IPS-18c (cell line): ENCODE measurements around the gene PEPD.

Source experiments
- H3K4me3 ChIP-seq: 2 replicates; pipeline ENCODE4 v1.7.0; 2013; ENCODE audit warnings: low read depth, mild to moderate bottlenecking, low read length, moderate library complexity; ENCODE audit not compliant: insufficient read depth
- H3K9me3 ChIP-seq: one replicate; pipeline ENCODE4 v1.6.1; 2013; ENCODE audit warnings: mild to moderate bottlenecking, low read length, moderate library complexity; ENCODE audit not compliant: control insufficient read depth, insufficient read depth

The PEPD gene

DNA sequence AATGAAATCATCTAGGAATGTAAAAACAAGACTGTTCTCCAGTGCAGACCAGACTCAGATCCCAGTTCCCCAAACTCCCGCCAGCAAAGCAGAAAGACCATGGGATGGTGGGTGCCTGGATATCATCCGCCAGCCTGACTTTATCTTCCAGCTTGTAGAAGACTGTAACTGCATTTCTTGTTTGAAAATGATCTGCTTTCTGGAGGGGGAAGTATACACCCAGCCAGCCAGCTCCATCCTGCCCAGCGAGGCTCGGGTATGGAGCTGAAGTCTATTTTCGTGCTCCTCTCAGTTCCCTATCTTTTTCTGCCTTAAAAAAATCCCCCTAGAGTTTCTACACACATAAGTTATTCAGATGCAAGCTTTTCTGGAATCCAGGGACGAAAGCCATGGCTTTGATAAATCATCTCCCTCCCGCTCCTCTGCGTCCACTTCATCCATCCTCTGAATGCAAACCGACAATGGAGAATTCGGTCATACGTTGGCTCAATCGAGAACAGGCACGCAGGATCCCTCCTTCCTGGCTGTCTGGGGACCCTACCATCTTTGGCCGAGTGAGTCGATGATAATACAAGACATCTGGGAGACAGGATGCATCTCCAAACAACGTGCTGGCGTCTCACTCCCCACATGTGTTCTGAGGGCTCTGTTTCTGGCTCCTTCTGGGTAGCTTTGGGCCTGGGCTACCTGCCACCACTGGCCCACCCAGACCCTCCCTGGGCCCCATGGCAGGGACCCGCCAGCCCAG is 116.9 kb downstream of the PEPD start:
- Histone ChIP-seq H3K9me3 (no peaks in the 10 kb centered on the region), H3K4me3 (no peak overlapping the region)

DNA sequence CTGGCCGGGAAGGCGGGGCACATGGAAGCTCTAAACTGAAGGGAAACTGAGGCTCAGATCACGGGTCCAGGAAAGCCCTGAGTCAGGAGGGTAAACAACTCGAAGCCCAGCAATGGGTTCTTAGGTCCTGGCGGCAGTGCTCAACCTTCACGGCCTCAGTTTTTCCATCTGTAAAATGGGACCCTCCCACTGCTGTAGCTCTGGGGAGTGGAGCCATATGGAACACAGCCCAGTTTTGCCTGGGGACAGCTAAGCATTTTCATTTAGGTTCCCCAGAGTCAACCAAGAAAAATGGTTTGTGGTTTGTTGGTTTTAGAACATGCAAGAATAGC is 117.7 kb downstream of the PEPD start:
- H3K9me3 ChIP-seq = no peaks in the 10 kb centered on the region
- no peak overlapping the region for H3K4me3 ChIP-seq

DNA sequence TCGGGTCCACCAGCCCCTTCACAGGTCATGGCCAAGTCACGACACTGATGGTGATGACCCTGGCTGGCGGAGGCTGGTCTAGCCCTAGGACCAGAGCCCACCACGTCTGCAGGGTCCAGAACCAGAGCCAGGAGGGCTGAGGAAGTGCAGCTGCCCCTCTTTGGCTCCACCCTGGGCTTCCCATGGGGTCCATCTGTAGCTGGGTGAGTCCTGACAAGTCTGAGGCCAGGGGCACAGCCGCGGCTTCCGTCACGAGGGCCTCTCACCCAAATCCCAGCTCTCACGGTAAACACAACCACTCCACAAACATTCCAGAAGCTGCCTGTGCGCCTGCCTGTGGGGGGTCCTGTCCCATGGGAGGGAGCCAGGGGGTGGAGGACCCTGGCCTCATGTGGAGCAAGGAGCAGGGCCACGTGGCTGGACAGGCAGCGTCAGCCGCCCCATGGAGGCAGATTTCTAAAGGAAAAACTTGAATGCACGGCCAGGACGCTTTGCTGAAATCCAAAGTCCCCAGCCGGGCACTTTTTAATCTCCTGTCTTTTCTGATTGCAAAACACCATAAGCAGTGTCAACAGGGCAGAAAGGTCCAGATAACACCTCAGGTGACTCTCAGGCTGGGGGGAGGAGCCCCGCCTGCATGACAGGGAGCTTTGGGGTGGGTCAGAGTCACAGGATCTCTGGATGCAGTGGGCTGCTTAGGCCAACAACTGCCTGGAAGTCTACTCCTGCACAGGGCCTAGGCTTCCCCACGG is 118.2 kb downstream of the PEPD start:
- Histone ChIP-seq H3K4me3 (no peak overlapping the region), H3K9me3 (no peaks in the 10 kb centered on the region)

DNA sequence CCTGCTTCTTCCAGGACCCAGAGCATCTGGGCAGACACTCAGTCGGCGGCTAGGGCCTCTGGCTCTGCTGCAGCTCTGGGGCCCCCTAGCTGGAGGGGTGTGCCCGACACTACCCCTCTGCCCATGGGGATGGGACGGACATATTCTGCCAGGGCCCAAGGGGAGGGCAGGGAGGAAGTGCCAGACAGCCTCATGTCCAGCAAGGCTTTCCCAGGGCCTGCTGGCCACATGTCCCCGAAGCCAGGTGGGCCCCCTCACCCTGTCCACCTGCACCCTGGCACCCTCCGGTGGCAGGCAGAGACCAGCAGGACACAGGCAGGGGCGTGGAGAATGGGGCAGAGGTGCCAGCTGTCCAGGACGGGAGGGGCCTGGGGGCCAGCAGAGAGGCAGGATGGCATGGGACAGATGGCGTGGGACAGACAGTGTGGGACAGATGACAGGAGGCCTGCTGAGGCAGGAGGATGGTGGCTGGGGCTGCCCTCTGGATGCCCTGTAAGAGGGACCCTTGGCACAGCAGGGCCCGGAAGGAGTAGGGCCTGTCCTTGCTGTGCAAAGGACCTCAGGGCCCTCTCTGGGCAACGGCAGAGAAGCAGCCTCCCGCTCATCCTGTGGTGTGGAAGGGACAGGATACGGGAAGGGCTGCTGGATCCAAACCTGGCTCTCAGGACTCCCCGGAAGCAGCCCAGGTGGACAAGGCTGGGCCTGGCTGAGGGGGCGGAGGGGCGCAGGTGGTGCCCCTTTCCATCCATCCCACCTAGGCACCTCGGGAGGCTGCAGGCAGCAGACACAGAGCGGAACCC is 119.0 kb downstream of the PEPD start:
- no peak overlapping the region for H3K4me3 ChIP-seq
- H3K9me3 ChIP-seq = no peaks in the 10 kb centered on the region

DNA sequence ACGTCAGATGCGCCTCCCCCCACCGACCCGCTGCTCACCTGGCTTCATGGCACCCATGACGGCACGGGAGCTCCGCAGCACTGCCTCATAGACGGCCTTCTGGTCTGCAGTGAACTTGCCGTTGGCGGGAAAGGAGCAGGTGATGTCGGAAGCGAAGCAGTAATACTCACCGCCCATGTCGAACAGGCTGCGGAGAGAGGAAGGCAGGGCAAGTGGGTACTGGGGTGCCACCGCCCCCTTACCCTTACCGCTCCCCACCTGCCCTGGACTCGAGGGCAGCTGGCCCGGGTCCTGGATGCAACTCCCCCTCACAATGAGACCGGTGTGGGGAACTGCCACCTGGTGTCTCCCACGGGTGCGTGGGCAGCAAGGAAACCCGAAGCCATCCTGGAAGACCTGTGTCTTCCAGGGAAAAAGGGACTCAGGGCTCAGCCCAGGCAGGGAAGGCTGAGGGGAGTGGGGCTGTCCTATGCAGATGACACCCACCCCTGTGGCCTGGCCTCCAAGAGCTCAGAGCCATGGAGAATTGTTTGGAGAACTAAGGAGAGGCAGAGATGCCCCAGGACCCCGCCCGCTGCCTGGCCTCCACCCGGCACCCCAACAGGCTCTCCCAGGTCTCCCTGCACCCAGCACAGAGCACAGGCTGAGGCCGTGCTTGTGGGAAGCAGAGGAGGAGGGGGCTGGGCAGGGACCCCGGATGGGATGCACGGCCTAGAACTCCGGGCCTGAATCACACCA is 119.7 kb downstream of the PEPD start:
- no peaks in the 10 kb centered on the region for H3K9me3 ChIP-seq
- no peak overlapping the region for H3K4me3 ChIP-seq

DNA sequence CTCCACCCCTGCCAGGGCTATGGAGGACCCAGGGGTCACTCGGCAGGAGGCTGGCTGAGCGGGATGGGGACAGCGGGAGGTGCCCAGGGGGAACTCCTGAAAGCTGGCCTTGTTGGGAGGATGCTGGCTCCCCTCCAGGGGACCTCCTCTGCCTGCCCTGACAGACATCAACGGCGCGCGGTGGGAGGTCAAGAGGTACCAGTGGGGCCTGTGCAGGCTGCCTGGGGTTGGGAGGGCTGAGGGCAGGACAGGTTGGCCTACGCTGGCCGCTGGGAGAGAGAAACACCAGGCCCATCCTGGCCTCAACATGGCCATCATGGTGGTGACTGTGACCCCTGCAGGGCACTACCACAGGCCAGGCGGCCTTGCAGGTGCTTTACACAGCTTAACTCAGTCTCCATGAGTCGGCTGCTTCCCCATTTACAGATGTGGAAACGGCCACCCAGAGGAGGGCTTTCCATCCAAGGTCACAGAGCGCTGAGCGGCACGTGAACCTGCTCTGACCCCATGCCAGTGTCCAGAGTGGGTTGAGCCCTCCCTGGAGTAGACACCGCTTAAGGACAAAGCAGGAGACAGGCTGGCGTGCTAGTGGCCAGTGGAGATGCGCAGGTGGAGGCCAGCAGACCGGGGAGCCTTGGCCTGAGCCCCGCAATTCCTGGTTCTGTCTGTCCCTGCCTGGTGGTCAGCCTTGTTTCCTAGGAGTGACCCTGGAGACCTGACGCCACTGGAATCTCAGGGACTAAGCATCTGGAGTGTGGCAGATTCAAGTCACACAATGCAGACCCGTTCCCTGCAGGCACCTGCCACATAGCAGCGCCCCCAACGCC is 120.5 kb downstream of the PEPD start:
- no peak overlapping the region for H3K4me3 ChIP-seq
- H3K9me3 ChIP-seq = no peaks in the 10 kb centered on the region

DNA sequence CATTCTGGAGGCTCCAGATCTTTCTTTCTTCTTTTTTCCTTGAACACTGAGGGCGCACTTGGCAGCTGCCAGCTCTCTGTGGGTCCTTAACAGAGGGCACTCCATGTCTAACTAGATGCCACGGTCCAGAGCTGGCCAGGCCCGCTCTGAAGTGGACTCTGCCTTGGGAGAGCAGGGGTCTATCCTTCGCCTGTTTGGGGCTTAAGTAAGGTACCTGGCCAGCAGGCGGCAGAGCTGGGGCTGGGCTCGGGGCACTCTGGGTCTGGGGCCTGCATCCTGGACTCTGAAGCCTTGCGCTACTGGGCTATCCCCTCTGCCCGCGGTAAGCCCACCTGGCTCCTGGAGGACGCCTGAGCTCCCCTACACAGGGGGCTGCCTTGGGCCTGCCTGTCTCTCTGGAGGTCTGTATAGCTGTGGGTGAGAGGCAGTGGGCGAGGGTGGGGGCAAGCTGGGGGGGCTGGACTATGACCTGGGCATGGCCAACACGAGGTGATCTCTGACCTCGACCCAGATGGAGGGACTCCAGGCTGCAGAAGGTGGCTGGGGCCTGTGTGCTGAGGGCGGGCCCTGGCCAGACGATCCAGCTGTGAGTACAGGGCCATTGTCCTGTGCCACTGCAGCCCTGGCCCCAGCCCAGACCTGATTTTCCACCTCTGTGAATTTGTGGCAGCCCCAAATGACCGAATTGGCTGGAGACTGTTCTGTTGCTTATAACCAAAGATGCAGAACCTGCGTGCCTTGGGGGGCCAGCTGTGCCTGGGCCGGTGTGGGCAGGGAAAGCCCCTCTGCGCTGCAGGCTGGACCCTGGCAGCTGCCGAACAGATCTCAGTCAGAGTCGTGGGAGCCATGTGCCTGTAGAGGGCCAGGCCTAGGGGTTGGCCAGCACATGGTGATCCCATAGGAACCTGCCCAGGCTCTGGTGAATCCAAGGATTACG is 121.6 kb downstream of the PEPD start:
- H3K9me3 ChIP-seq = no peaks in the 10 kb centered on the region
- no peak overlapping the region for H3K4me3 ChIP-seq

DNA sequence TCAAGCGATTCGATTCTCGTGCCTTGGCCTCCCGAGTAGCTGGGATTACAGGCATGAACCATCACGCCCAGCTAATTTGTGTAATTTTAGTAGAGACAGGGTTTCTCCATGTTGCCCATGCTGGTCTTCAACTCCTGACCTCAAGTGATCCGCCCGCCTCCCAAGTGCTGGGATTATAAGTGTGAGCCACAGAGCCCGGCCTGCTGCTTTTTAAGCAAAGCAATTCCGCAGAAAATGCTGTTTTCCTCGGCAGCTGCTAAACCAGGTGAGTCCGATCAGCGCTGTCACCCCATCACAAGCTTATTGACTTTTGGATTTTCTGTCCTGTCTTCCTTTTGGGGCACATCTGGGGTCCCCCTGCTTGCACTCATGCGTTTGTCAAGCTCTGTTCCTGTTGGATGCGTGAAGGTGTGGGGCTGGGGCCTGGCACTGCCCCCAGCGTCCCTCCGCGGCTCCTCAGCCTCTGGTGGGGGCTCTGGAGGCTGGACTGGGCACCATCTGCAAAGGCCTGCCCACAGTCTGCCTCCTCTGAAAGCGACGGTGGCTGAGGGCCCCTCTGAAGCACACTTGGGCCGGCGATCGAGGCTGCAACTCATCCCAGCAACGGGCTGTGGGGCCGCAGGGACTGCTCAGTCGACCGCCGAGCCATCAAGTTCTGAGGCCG is 122.4 kb downstream of the PEPD start:
- H3K9me3 ChIP-seq = no peaks in the 10 kb centered on the region
- H3K4me3 ChIP-seq = no peak overlapping the region

DNA sequence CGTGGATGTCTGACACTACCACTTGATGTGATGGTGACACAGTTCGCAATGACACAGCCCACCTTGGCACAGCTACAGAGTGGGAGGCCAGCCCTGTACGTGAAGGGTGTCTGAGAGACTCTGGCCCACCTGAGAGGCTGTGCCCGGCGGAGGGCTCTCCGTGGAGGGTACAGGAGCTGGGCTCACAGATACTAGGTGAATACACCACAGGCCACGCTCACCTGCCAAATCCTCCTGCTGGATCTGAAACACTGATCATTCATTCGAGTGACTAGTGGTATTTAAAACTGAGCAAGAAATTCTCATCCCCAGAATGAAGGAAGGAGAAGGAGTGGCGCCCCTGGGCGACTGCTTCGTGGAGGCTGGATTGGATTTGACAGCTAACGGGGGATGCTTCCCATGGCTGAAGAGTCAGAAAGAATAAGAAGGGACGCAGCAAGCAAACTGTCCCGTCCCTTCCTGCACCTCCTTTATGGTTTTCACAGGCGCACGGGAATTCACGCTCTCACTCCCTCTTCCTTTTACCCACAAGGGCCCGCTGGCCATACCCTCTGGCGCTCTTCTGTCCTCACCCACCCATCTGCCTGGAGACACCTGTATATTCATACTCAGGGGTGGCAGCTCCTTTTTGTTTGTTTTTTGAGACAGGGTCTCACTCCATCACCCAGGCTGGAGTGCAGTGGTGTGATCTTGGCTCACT is 123.1 kb downstream of the PEPD start:
- no peaks in the 10 kb centered on the region for H3K9me3 ChIP-seq
- no peak overlapping the region for H3K4me3 ChIP-seq

DNA sequence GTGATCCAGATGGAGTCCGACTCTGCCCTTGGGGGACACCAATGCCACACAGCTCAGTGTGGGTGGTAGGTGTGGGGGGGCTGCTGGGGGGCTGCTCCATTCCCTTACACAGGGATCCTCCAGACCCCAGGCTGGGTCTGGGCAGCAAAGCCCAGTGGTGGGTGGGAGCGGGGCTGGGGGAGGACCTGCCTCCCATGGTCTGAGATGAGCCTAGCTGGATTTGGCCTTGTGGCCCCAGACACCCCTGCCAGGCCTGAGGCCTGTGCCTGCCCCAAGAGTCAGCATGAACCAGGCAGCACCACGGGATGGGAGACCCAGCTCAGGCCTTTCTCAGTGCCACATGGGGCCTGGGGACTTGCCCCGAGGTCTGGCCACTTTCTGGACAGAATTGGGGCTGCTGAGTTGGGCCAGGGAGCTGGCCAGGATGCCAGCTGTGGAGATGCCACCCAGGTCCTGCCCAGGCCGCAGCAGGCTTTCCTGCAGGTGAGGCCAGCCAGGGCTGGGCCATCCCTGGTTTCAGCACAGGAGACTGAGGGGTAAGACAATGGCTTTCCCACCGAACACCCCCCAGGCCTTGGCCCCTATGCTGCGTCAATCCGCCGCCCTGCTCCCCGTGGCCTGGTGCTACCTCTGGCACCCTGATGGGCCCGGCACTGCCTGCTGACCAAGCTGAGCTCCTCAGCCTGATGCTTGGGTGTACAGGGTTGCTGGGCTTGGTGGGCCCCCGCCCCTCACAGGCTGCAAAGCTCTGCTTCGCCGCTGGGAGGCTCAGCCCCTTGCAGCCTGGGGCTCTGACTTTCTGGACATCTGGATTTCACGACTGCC is 123.8 kb downstream of the PEPD start:
- no peaks in the 10 kb centered on the region for H3K9me3 ChIP-seq
- H3K4me3 ChIP-seq = no peak overlapping the region

DNA sequence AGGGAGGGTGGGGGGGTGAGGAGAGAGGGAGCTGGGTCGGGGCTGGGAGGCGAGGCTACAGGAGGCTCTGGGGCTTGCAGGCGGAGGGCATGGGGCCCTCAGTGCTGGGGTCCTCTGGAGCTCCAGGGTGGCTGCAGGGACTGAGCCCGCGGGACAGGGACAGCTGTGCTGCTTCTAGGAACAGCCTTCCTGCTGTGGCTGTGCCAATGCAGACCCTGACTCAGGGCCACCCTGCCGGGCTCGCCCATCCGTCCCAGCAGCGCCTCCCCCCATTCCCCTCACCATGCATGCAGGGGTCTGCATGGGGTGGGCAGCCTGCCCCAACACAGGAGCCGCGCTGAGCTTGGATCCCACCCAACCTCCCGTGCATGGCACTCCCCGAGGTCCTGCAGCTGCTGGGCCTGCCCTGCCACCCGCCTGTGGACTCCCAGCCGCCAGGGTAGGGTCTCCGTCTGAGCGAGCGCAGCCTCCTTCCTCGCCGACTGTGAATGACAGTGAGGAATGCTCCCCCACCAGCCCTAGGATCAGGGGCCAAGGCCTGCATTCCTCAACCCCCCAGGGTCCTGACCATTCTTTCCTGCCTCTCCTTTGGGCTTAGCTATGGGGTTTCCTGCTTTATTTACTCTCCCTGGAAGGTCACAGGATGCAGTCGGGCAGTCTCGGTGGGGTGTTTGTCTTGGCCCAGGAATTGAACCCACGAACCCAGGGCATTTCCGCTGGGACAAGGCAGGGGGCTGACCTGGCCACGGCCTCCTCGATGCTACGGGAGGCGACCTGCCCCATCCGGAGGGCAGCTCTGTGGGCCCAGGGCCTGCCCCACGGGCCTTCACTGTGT is 124.7 kb downstream of the PEPD start:
- H3K4me3 ChIP-seq = no peak overlapping the region
- no peaks in the 10 kb centered on the region for H3K9me3 ChIP-seq

DNA sequence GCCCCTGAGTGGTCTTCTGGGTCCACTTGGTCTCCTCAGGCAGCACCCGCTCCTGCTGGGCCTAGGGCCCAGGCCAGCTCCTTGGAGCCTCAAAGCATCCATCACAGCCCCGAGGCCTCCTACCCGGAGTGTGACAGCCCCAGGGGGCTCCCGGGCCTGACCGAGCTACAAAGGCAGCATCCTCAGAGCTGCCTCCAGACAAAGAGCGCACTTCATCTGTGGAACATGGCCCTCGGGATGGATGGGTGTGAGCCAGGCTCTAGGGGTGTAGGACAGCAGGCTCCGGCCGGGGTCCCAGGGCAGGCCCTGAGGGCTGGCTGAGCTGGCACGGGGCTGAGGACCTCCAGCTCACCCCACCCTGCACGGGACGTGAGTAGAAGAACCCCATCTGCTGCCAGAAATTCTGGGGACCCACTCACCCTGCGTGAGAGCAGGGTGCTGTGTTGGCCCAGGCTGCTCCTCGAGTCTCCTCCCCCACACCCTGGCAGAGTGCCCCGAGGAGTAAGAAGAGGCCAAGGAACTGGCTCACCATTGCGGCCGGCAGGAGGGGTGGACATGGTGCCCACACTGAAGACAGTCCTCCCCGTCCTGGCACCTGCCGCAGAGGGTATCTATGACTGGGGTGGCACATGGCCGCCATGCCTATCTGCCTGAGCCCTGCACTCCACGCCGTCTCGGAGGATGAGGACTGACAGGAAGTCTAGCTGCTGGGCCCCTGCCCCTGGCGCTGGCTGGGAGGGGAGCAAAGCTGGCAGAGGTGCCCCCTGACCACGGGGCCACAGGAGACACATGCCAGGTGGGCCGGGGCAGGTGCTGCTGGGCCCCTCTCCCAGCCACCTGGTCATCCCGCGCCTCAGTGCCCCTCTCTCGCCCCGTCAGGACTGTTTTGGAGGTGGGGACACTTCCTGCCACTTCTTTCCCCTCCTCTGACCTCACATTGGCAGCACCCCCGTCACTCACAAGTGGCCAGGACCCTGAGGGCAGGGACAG is 125.7 kb downstream of the PEPD start:
- no peak overlapping the region for H3K4me3 ChIP-seq
- peaks cover 2% of the 10 kb centered on the region for H3K9me3 ChIP-seq
